Parathyroid adenoma (tissue), 2 donors: ENCODE data around the gene PSMB1.
"Not testable (repeated sequence)": the region's sequence is repeated elsewhere in the genome, so short reads cannot be mapped to it uniquely, and the experiment has no call there.

Source experiments
- H2AFZ ChIP-seq: fragments of 300-600 bp; sonication (generic); one replicate; pipeline ENCODE4 v1.7.0; 2017; ENCODE audit warnings: antibody characterized with exemption, mild to moderate bottlenecking
- H3K27ac ChIP-seq: fragments of 300-600 bp; sonication (generic); one replicate; pipeline ENCODE4 v1.7.0; 2017
- H3K27me3 ChIP-seq: fragments of 300-600 bp; sonication (generic); one replicate; pipeline ENCODE4 v1.7.0; 2017; ENCODE audit warnings: low read length; ENCODE audit not compliant: control insufficient read depth, insufficient read depth
- H3K36me3 ChIP-seq: fragments of 300-600 bp; sonication (generic); one replicate; pipeline ENCODE4 v1.7.0; 2017; ENCODE audit warnings: low read length; ENCODE audit not compliant: control insufficient read depth, insufficient read depth
- H3K4me1 ChIP-seq: fragments of 300-600 bp; sonication (generic); one replicate; pipeline ENCODE4 v1.7.0; 2017; ENCODE audit warnings: control low read depth
- H3K4me2 ChIP-seq: fragments of 300-600 bp; sonication (generic); one replicate; pipeline ENCODE4 v1.7.0; 2017; ENCODE audit warnings: low read length
- H3K4me3 ChIP-seq: fragments of 300-600 bp; sonication (generic); one replicate; pipeline ENCODE4 v1.7.0; 2017; ENCODE audit warnings: low read depth, low read length
- H3K79me2 ChIP-seq: fragments of 300-600 bp; sonication (generic); one replicate; pipeline ENCODE4 v1.7.0; 2017; ENCODE audit warnings: control low read depth
- H3K9ac ChIP-seq: fragments of 300-600 bp; sonication (generic); one replicate; pipeline ENCODE4 v1.7.0; 2017; ENCODE audit warnings: mild to moderate bottlenecking
- H3K9me3 ChIP-seq: fragments of 300-600 bp; sonication (generic); one replicate; pipeline ENCODE4 v1.7.0; 2017; ENCODE audit warnings: low read length; ENCODE audit not compliant: control insufficient read depth
- CTCF ChIP-seq: fragments of 300-600 bp; sonication (generic); IDR thresholded peaks from one replicate; pipeline ENCODE4 v1.7.0; 2017; ENCODE audit warnings: antibody characterized with exemption, mild to moderate bottlenecking
- donor health status: primary hyperparathyroidism.

The PSMB1 gene

GRCh38 chr6:170512249-170512648, 40.9 kb downstream of the PSMB1 start:
- no peak for TF ChIP-seq CTCF
- Histone ChIP-seq H2AFZ (no peak overlapping the region), H3K4me1 (no peaks in the 10 kb centered on the region), H3K4me2 (no peak overlapping the region), H3K27ac (no peak overlapping the region), H3K36me3 (no peaks in the 10 kb centered on the region), H3K27me3 (no peaks in the 10 kb centered on the region), H3K9me3 (no peaks in the 10 kb centered on the region), H3K79me2 (no peaks in the 10 kb centered on the region), H3K4me3 (no peak overlapping the region), H3K9ac (no peak overlapping the region)

- Histone ChIP-seq H3K27ac (no peak overlapping the region), H3K27me3 (no peaks in the 10 kb centered on the region), H3K9me3 (no peaks in the 10 kb centered on the region), H3K79me2 (no peaks in the 10 kb centered on the region), H3K4me3 (no peak overlapping the region), H3K4me1 (no peaks in the 10 kb centered on the region), H3K36me3 (no peaks in the 10 kb centered on the region), H3K4me2 (no peak overlapping the region), H2AFZ (no peak overlapping the region), H3K9ac (no peak overlapping the region)
- TF ChIP-seq CTCF, result no peak
Measured at GRCh38 chr6:170510631-170511030, 42.5 kb downstream of the PSMB1 start.

GRCh38 chr6:170509723-170510018, 43.4 kb downstream of the PSMB1 start:
- Histone ChIP-seq H3K4me1 (no peaks in the 10 kb centered on the region), H3K4me2 (no peak overlapping the region), H3K27me3 (no peaks in the 10 kb centered on the region), H3K36me3 (no peaks in the 10 kb centered on the region), H3K27ac (no peak overlapping the region), H3K9ac (no peak overlapping the region), H3K9me3 (no peaks in the 10 kb centered on the region), H3K79me2 (no peaks in the 10 kb centered on the region), H3K4me3 (no peak overlapping the region), H2AFZ (no peak overlapping the region)
- TF ChIP-seq CTCF, result no peak

- H3K36me3 ChIP-seq, H3K79me2 ChIP-seq, H3K27ac ChIP-seq, H3K4me3 ChIP-seq, H3K27me3 ChIP-seq, H3K4me1 ChIP-seq, H3K9me3 ChIP-seq, H3K4me2 ChIP-seq, H2AFZ ChIP-seq, H3K9ac ChIP-seq: not testable (repeated sequence)
Measured at GRCh38 chr6:170508892-170509722, 44.0 kb downstream of the PSMB1 start.

- H3K9me3 ChIP-seq, result not testable (repeated sequence)
Measured at GRCh38 chr6:170508275-170508674, 44.8 kb downstream of the PSMB1 start.

GRCh38 chr6:170507728-170508127, 45.4 kb downstream of the PSMB1 start:
- H3K9me3 ChIP-seq, H3K27ac ChIP-seq, H3K4me2 ChIP-seq, H3K27me3 ChIP-seq, H3K79me2 ChIP-seq, H2AFZ ChIP-seq, H3K4me3 ChIP-seq, H3K36me3 ChIP-seq, H3K4me1 ChIP-seq, H3K9ac ChIP-seq: not testable (repeated sequence)

More at GRCh38 chr6:170508275-170508674, 44.8 kb downstream of the PSMB1 start:
- not testable (repeated sequence) for H3K4me1 ChIP-seq, H3K4me2 ChIP-seq, H3K79me2 ChIP-seq, H2AFZ ChIP-seq, H3K36me3 ChIP-seq, H3K4me3 ChIP-seq, H3K9ac ChIP-seq, H3K27me3 ChIP-seq, H3K27ac ChIP-seq
